Measurements from ENCODE around the gene KDM6A.
"Not testable (repeated sequence)": the region's sequence is repeated elsewhere in the genome, so short reads cannot be mapped to it uniquely, and the experiment has no call there.

Gene KDM6A

GRCh38 chrX:44967221-44967620 lies 94.2 kb downstream of the KDM6A start:
- DNase-seq: no peak

DNA sequence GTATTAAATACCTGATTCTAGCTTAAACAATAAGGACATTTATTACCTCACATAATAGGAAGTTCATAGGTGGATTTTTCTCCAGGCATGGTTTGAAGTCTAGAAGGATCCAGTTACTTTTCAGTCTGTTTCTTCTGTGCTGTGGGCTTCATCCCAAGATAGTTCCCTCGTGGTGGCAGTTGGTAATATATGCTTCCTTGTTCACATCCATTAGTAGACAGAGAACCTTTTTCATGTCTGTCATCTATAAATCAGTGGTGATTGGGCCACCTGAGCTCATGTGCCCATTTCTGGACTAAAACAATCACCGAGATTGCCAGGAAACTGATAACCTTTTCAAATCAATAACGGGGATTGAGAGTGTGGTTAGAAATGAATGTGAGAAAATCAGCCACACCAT lies 97.7 kb downstream of the KDM6A start:
- DNase-seq: no peak

DNA sequence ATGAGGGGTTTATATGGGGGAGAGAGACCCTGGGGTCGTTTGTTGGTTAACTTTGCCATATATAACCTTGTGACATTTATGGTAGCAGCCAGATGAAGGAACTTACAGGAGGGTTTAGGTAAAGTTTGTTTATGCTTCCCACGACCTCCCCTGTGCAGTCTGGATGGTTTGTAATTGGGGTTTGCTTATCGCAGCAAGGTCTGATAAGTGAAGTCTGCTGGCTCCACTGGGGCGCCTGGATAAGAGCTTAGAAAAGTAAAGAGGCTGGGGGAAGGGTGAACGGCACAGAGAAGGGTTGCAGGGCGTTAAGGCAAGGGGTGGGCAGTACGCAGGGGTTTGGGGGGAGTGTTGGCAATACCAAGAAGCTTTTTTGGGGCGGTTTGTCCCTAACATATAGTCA lies 98.7 kb downstream of the KDM6A start:
- no peak for DNase-seq

GRCh38 chrX:44972132-44972531 lies 99.1 kb downstream of the KDM6A start:
- no peak for DNase-seq

DNA sequence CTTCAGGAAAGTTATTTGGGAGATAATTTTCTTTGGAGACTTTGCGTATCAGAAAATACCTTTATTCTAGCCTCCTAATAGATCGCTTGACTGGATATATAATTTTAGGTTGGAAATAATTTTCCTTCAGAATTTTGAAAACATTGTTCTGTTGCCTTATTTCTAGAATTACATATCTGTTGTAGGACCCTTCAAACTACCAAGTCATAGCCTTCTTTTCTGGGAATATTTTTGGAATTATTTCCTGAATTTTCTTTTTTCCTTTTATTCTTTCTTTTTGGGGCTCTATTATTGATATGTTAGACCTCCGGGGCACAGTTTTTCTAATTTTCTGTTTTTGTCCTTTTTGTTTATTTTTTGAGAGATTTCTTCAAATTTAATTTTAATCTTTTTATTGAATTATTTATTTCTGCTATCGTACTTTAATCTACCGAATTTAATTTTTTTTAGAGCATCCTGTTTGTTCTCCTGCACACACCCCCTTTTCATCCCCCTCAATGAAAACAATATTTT lies 100.5 kb downstream of the KDM6A start:
- DNase-seq: no peak

GRCh38 chrX:44974451-44974850 lies 101.5 kb downstream of the KDM6A start:
- DNase-seq: no peak

- DNase-seq: no peak
These were observed 102.8 kb downstream of the KDM6A start for GRCh38 chrX:44975666-44976263.

- no peak for DNase-seq
These were observed 106.0 kb downstream of the KDM6A start for GRCh38 chrX:44978976-44979375.

DNA sequence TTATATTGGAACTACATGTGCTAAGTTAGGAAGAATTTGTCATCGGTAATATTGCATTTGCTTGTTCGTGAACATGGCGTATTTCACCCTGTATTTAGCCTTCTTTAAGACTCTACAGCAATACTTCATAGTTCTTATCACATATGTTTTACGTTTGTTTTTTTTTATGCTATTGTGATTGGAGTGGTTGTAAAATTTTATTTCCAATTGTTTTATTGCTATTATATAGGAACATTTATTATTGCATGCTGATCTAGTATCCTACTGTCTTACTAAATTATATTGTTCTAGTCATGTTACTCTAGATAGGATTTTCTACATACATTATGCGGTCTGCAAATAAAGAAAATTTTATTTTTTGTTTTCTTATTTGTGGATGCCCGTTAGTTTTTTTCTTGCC lies 107.4 kb downstream of the KDM6A start:
- no peak for DNase-seq

DNA sequence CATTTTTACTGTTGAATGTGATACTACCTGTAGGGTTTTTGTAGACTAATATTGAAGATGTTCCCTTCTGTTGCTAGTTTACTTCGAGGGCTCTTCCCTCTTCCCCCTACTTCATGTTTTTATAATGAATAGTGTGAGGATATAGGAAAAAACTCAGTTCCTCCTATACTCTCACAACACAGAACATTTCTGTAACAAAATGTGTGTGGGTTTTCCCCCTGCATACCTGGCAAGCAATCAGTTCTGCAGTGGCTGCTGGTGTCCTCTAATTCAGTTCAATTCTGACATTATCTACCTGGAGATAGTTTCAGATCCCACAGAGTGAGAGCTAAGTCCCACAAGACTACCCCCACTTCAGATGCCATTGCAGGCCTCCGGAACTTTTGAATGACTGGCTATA lies 107.9 kb downstream of the KDM6A start:
- no peak for DNase-seq

GRCh38 chrX:44989995-44990770 lies 117.2 kb downstream of the KDM6A start:
- DNase-seq: no peak

GRCh38 chrX:44992775-44993174 lies 119.8 kb downstream of the KDM6A start:
- DNase-seq: no peak

GRCh38 chrX:44996277-44996676 lies 123.3 kb downstream of the KDM6A start:
- DNase-seq: no peak

- DNase-seq: no peak
These were observed 124.4 kb downstream of the KDM6A start for GRCh38 chrX:44997282-44997812.

DNA sequence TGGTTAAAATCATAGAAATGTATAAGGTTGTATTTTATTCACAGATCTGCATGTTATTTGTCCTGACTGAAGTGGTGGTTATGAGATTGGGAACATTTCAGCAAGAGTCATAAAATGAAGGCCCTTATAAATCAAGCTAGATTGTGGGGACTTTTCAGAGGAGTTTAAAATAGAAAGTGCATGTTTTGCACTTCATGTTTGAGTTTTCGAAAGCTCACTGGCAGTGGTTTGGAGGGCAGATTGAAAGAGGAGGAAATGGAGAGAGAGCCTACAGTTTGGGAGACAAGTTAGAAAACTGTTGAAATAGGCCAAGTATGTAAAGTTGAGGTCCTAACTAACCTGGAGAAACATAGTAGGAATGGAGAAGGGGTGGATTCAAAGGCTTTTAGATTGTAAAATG lies 124.9 kb downstream of the KDM6A start:
- DNase-seq: no peak

GRCh38 chrX:44999237-44999636 lies 126.2 kb downstream of the KDM6A start:
- DNase-seq: not testable (repeated sequence)

- not testable (repeated sequence) for DNase-seq
These were observed 126.9 kb downstream of the KDM6A start for GRCh38 chrX:44999872-45000271.

DNA sequence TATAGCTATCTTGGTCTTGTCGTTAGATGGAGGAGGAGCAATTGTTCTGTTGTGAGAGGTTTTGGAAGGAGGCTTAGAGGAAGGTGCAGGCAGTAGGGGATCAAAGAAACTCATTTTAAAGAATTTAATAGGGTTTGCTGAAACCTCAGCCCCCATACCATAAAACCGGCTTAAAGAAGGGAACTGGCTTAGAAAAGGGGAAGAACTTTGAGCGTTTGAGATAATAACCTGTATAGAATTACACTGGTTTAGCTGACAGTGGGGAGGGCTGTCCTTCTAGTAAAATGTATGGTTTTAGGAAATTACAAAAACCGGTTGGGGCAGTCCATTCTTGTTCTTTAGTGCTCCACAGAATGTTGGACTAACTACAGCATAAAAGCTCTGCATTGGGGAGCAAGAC lies 128.1 kb downstream of the KDM6A start:
- DNase-seq: no peak

GRCh38 chrX:45003085-45003484 lies 130.1 kb downstream of the KDM6A start:
- no peak for DNase-seq

GRCh38 chrX:45006002-45006800 lies 133.2 kb downstream of the KDM6A start:
- DNase-seq: no peak

DNA sequence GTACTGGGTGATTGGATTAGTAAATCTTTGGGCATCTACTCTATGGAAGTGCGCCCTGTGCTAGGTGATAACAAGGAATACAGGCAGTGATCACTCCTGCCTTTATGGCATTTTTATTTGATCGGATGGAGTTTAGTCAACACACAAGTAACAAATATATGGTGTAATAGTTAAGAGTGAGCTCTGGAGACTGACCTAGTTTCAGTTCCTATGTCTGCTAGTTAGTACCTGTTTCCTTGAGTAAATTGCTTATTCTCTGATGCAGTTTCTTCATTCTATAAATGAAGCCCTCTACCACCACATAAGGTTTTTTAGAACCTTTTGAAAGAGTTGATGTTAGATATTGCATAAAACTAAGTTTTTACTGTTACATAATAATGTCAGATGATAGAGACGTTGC lies 134.6 kb downstream of the KDM6A start:
- no peak for DNase-seq

GRCh38 chrX:45009371-45010000 lies 136.5 kb downstream of the KDM6A start:
- no peak for DNase-seq

DNA sequence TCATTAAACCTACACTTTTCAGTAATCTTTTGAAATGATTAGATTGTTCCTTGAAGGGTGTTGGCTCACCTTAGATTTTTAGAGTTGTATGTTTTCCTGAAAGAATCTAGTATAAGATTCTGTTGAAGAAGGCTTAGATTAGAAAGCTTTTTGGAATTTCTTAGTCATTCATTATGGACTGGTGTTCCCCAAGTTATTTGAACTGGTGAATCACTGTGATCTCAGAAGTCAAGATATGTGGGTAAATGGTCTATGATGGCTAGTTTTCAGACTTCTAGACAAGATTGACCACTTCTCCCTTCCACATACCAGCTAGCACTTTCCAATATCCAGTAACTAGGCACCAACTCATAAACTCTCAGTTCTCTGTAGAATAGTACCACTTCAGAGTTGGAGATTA lies 138.1 kb downstream of the KDM6A start:
- no peak for DNase-seq

Data from eye (tissue), 1 donor.